ENCODE data around the gene KIAA2012.

DNA sequence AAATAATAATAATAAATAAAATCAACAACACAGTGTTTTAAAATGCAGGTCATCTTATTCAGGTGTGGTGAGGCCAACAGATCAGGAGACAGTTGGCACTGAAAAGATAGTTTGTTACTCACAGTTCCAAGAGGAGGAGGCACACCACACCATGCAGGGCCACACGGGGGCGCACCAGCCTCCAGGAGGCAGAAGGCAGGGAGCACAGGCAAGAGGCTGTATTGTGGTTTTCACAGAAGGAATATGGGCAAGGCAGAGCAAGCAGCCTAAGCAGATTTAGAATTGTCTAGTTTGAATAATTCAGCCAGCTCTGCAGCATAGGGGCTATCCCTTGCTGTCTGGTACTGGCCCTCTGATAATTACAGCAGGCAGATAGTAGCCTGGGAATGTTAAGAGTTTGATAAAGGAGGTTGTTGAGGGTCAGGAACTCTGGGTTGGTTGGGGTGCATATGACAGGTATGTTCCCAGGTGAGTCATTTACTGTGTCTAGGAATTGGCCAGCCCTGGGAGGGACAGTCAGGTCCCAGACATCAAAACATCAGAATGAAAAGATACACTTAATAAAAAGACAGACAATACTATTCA is 31.3 kb downstream of the KIAA2012 start:
- TF ChIP-seq POLR2A (IDR thresholded peaks at IDR 0.05; ENCODE audit: low read length) (no peak), GATA1 (IDR thresholded peaks at IDR 0.05; ENCODE audit: low read depth, low read length) (no peak)

Measured in erythroblast (primary cell).